SU-DHL-6 (cell line): ENCODE results near the gene CDK6.

Experiments
- CTCF ChIP-seq: fragments of 200-600 bp; sonication (generic); IDR thresholded peaks from one replicate; pipeline ENCODE4 v1.5.1; 2017; ENCODE audit warnings: antibody characterized with exemption, mild to moderate bottlenecking, low read length, moderate library complexity; ENCODE audit not compliant: insufficient read depth, poor library complexity, severe bottlenecking
- EZH2phosphoT487 ChIP-seq: fragments of 200-600 bp; sonication (generic), shearing (Covaris generic); conservative IDR thresholded peaks from 2 replicates; pipeline ENCODE4 v1.6.1; 2018; ENCODE audit warnings: mild to moderate bottlenecking, antibody characterized with exemption, low read length, moderate library complexity, mixed read lengths

- TF ChIP-seq CTCF (no peak), EZH2phosphoT487 (no peak)
Measured at GRCh38 chr7:92680442-92680841, 155.9 kb downstream of the CDK6 start.
